Effector CD4-positive, alpha-beta T cell (primary cell): ENCODE measurements around the gene MACO1.
"Not testable (repeated sequence)": the region's sequence is repeated elsewhere in the genome, so short reads cannot be mapped to it uniquely, and the experiment has no call there.

ENCODE experiments used
- DNase-seq: peaks from one replicate; pipeline ENCODE4 v3.0.0-alpha.2; 2020

Gene MACO1

GRCh38 chr1:25500694-25501093 is 70.0 kb downstream of the MACO1 start:
- no peak for DNase-seq

DNA sequence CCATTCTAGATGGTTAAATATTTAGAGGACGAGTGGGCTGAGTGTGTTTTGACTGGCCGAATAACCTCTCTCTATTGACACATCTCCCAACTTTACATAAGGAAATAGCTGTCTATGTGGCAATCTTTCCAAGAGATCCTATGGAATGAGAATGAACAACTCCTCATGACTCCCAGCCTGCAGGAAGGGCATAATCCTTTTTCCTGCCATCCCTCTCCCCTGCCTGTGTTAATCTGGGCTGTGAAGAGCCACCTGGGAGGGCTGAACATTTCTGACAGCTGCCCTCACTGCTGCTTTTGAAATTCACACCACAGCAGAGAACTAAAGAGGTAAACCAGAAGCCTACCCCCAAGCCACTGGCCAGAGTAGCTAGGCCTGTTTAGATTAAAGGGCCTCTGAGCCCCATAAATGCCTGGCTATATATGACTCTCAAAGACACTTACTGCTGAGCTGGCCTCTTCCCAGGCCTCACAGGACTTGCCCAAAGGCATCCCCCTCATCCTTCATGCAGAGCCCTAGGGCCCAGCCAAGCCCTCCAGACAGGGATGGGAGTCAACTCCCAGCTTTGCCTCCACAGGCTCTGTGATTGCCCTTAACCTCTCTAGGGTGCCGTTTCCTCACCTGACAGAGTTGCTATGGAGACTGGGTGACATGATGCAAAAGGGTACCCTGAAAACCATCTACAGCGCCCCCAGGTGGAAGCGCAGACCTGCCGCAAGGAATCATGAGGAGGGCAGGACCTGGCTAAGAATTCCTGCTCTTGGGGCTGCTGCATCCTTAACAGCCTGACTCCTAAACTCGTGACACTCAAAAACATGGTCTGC is 70.8 kb downstream of the MACO1 start:
- no peak for DNase-seq

DNA sequence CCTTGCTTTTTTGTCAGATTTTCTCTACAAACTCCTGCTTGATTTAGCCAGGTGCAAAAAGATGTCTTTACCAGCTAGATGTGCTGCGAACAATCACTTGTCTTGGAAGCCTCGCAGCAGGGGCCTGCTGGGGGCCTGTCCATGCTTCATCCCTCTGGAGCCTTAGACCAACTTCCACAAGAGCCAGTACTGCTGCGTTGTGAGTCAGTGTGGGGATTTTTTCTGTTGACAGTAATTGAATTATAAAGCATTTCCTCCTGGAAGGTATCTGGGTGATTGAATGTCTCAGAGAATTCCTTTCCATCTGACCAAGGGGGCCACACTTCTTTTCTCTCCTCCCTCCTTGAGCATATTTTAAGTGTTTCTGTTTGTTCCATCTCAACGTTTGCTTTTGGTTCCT is 72.3 kb downstream of the MACO1 start:
- DNase-seq = no peak

DNA sequence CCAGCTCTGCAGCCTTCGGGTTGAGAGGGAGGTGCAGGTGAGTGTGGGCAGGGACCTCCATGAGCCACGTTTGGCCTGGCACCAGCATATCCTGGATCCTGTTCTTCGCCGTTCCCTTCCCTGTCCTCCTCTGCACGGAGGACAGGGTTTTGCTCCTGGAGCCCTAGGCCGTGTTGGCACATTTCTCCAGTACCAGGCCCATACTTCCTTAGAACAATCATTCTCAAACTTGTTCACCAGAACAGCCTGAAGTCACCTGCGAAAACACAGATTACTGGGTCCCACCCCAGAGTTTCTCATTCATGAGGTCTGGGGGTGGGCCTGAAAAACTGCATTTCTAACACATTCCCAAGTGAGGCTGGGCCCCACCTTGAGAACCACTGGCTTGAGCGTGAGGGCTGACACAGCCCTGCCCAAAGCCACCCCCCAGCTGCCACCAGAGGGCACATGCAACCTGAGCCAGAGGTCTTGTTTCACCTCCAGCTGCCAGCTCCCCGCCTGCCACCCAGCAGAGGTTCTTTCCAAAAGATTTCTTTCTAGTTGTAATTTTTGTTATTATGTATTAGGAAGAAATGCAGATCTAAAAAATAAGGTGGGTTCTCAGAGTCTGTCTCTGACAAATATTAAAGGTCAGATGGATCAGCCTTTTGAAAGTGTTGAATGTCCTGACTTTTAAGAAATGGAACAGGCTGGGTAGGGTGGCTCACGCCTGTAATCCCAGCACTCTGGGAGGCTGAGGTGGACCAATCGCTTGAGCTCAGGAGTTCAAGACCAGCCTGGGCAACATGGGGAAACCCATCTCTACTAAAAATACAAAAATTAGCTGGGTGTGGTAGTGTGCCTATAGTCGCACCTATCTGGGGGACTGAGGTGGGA is 73.1 kb downstream of the MACO1 start:
- peak; percentile 64 for DNase-seq

GRCh38 chr1:25504706-25505595 is 74.3 kb downstream of the MACO1 start:
- DNase-seq = no peak

DNA sequence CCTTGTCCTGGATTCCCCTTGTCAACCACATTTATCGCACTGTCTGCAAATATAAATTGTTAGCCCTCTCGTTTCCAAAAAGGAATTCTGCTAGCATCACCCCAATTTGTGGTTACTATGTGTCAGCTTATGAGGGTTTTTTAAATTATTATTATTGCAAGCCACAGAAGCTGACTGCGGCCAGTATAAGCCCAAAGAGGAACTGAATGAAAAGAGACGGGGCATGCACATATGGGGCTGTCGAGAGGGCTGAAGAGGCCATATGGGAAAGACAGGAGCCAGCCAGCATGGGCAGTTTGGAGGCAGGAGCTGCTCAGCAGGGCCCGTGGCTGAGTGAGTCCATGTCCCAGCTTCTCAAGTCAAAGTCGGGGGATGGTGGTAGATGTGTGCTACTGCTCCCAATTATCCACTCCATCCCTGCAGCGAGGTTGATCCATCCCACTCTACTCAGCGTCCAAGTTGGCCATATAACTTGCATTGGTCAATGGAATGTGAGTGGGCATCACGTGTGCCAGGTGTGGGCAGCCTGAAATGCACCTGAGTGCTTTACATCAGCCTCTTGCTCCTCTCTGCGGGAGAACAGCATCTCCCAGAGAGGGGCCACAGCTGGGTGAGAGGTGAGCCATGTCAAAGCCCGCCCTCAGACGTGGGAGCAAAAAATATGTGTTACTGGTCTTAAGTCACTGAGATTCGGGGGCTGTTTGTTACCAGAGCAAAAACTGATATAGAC is 75.1 kb downstream of the MACO1 start:
- DNase-seq = no peak

DNA sequence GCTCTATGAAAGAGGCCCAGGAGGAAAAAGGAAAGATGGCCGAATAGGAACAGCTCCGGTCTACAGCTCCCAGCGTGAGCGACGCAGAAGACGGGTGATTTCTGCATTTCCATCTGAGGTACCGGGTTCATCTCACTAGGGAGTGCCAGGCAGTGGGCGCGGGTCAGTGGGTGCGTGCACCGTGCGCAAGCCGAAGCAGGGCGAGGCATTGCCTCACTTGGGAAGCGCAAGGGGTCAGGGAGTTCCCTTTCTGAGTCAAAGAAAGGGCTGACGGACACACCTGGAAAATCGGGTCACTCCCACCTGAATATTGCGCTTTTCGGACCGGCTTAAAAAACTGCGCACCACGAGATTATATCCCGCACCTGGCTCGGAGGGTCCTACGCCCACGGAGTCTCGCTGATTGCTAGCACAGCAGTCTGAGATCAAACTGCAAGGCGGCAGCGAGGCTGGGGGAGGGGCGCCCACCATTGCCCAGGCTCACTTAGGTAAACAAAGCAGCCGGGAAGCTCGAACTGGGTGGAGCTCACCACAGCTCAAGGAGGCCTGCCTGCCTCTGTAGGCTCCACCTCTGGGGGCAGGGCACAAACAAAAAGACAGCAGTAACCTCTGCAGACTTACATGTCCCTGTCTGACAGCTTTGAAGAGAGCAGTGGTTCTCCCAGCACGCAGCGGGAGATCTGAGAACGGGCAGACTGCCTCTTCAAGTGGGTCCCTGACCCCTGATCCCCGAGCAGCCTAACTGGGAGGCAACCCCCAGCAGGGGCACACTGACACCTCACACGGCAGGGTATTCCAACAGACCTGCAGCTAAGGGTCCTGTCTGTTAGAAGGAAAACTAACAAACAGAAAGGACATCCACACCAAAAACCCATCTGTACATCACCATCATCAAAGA is 76.1 kb downstream of the MACO1 start:
- not testable (repeated sequence) for DNase-seq

- DNase-seq = no peak
These were observed 83.0 kb downstream of the MACO1 start for GRCh38 chr1:25513666-25514065.

DNA sequence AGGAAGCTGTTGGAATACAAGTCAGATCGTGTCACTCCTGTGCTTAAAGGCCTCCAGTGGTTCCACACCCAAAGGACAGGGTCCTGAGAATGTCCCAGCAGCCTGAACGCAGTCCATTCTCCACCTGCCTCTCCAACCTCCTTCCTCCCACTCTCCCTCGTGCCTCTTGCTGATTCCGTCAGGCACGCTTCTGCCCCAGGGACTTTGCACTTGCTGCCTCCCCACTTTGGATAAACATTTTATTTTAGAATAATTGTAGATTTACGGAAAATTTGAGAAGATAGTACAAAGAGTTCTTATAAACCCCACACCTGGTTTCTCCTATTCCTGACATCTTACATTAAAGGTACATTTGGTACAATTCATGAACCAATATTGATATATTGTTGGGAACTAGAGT is 84.3 kb downstream of the MACO1 start:
- DNase-seq = no peak

DNA sequence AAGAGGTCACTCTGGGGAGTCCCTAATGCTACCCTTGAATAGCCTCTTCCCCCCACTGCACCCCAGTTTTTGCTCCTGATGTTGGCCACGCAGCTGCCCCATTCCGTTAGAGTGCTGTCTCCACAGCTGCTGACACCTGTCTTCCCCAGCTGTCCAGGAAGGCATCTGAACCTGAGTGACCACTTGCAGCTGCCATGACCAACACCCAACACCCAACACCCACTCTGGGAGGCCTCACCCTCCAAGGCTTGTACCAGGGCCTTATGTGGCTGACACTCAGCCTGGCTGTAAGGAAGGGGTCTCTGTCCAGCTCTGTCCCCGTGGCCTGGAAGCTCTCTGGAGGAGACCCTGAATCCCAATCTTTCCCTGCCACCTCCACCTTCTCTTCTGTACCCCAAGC is 86.0 kb downstream of the MACO1 start:
- no peak for DNase-seq

GRCh38 chr1:25517476-25518394 is 87.0 kb downstream of the MACO1 start:
- no peak for DNase-seq

GRCh38 chr1:25519624-25520023 is 88.9 kb downstream of the MACO1 start:
- no peak for DNase-seq

GRCh38 chr1:25520446-25521061 is 89.9 kb downstream of the MACO1 start:
- peak; percentile 61 for DNase-seq

DNA sequence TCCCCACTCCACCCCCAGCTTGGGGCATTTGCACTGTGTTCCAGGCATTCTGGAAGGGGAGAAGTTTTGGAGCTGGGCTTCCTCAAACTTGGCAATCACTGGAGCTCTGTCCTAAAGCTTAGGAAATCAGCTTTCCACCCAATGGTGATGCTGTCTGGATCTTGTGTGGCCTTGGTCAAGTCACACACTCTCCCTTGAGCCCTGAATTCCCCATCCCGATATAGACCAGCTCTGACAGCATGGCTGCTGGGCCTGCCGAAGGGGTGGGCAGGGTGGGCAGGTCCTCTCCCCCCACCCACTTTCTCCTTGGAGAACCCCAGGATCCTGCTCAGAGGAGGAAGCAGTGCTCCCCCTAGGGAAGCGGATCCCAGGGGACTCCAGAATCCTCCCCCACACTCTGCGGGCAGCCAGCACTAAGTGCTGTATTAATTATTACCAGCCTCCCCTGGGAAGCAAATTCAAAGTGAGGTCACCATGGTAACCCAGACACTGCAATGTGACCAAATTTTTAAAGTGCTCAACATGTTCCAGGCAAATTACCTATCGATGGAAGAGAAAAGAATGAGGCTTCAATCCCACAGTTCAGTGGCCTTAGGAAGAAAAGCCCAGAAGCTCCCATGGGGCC is 91.4 kb downstream of the MACO1 start:
- no peak for DNase-seq

DNA sequence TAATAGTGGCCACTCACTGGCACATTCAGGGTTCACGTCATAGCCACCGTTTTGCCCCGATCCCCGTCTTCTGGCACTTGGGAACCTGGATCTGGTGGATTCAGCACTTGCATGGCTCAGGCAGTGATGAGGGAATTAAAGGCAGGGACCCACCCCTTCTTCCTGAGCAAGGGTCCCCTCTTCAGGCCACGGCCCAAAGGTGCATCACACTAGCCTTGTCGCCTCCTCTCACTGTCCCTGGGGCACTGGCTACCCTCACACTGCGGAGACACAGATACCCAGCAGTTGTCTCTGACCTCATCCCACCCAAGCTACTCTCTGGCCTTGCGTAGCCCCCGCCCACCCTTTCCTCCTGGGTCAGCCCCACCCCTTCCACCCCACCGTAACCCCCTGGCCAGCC is 92.8 kb downstream of the MACO1 start:
- DNase-seq = no peak

DNA sequence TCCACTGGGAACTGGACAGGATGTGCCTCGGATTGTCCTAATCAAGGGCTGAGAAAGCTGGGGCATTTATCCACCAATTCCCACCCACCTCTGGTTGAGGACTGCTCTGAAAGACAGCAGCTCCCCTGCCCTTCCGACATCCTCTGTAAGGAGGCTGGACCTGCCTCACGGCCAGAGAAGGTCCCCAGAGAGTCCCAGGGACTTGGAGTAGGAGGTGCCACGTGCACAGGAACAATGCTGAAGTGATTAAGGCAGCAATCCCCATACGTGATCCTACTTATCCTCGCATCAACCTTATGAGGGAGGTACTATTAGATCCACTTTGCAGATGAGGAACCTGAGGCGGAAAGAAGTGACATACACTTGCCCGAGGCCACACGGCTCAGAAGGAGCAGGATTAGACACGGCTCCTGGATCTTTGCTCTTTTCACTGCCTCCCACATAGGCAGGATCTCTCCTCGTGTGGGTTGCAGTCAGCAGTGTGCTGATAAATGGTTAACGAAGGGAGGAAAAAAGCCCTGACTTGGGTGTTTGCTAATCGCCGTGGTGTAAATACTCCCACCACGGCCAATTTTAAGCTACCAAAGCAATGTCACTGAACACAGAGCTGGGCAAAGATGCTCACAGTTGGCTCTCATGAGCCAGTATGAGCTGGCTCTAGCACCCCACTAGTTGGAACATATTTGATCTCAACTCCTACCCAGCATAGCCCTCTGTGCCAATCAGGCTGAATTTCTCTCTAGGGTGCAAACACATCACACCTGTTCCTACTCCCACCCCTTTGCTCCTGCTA is 94.1 kb downstream of the MACO1 start:
- DNase-seq = no peak

- DNase-seq = no peak
These were observed 94.6 kb downstream of the MACO1 start for GRCh38 chr1:25525361-25525688.

DNA sequence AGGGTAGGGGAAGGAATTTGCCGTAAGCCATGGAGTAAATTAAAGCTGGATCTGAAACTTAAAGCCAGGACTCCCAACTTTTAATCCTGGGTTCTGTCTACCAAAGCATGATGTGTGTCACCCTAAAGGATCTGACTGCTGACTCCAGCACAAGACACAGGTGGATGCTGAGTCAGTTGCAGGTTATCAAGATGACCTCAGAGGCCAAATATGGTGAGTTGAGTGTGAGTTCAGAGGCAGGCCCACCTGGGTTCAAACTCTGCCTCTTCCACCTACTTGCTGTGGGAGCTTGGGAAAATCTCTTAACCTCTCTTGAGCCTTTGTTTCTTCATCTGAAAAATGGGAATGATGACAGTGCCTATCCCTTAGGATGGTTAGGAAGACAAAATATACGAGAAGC is 96.1 kb downstream of the MACO1 start:
- DNase-seq = no peak
